ENCODE data around the gene TAF1A.

- TF ChIP-seq CTCF (IDR thresholded peaks at IDR 0.05), result no peak
- TF ChIP-seq POLR2A (IDR thresholded peaks at IDR 0.05), result no peak
These were observed 28.1 kb downstream of the TAF1A start for GRCh38 chr1:222561656-222562055.
